HepG2 (cell line): ENCODE measurements around the gene INTS1. TPM values are rescaled to one million over a fixed set of nuclear protein-coding genes. Genes with fewer than 3 reads are reported as not detected.

Experiments used
- HNF1B ChIP-seq: sonication (generic); formaldehyde crosslinking; IDR thresholded peaks from 2 replicates; pipeline ENCODE4 v1.5.1; 2020; ENCODE audit warnings: mild to moderate bottlenecking, moderate library complexity, missing genetic modification reagents
- KDM2A ChIP-seq: sonication (generic); formaldehyde crosslinking; IDR thresholded peaks from 2 replicates; pipeline ENCODE4 v1.4.0; 2020; ENCODE audit warnings: low read depth, missing genetic modification reagents, borderline replicate concordance
- MATR3 ChIP-seq: sonication (generic); formaldehyde crosslinking; IDR thresholded peaks from 2 replicates; pipeline ENCODE4 v1.4.0; 2020; ENCODE audit warnings: missing genetic modification reagents
- TARDBP ChIP-seq: sonication (generic); formaldehyde crosslinking; IDR thresholded peaks from 2 replicates; pipeline ENCODE4 v1.8.0; 2022; ENCODE audit warnings: mild to moderate bottlenecking, missing genetic modification reagents
- ZBED4 ChIP-seq: sonication (generic); formaldehyde crosslinking; IDR thresholded peaks from 2 replicates; pipeline ENCODE4 v1.4.0; 2020; ENCODE audit warnings: missing genetic modification reagents, borderline replicate concordance
- ZNF44 ChIP-seq: sonication (generic); formaldehyde crosslinking; IDR thresholded peaks from 2 replicates; pipeline ENCODE4 v1.5.1; 2020; ENCODE audit warnings: mild to moderate bottlenecking, missing genetic modification reagents
- ZNF615 ChIP-seq: sonication (generic); formaldehyde crosslinking; IDR thresholded peaks from 2 replicates; pipeline ENCODE4 v1.5.0; 2020; ENCODE audit warnings: mild to moderate bottlenecking, missing genetic modification reagents, borderline replicate concordance
- polyA plus RNA-seq, 8 experiments: library from polyadenylated mRNA; depleted of rRNA in 3 of 8; stranded (reverse) in 7 of 8; unstranded in 1 of 8; fragments of >200 nt; fragmentation: Illumina TruSeq in 4 of 8; extraction: Trizol in 4 of 8; gene quantifications; 2 replicates each; pipeline versions ENCODE4 v1.2.1 to v1.2.3, GENCODE V29; 2011 to 2016; ENCODE audit warnings: low read depth in 4 of 8, missing spikeins in 1 of 8, mixed read lengths in 1 of 8; ENCODE audit not compliant: insufficient read depth in 1 of 8
- total RNA-seq, 5 experiments: library from RNA; depleted of rRNA; stranded (reverse); fragments of >200 nt; fragmentation: Illumina TruSeq; extraction: Trizol; gene quantifications; 2 replicates each; pipeline ENCODE4 v1.2.3, GENCODE V29; 2016; ENCODE audit warnings: low read depth in 1 of 5
- TF ChIP-seq, protein P1 (sequence below): sonication (generic); formaldehyde crosslinking; IDR thresholded peaks from 2 replicates; pipeline ENCODE4 v1.5.1; 2020; ENCODE audit warnings: missing genetic modification reagents, mild to moderate bottlenecking, borderline replicate concordance
- TF ChIP-seq, protein P2 (sequence below): sonication (generic); formaldehyde crosslinking; IDR thresholded peaks from one replicate; pipeline ENCODE4 v1.5.1; 2020; ENCODE audit warnings: mild to moderate bottlenecking, missing genetic modification reagents; ENCODE audit errors: not compliant biosample characterization

INTS1 gene
- total and polyA plus RNA-seq, 2 of the 13 experiments (the other 11 are each of a cell fraction or from before 2014, with no cell fraction given): 13.7 to 29.0 TPM

DNA sequence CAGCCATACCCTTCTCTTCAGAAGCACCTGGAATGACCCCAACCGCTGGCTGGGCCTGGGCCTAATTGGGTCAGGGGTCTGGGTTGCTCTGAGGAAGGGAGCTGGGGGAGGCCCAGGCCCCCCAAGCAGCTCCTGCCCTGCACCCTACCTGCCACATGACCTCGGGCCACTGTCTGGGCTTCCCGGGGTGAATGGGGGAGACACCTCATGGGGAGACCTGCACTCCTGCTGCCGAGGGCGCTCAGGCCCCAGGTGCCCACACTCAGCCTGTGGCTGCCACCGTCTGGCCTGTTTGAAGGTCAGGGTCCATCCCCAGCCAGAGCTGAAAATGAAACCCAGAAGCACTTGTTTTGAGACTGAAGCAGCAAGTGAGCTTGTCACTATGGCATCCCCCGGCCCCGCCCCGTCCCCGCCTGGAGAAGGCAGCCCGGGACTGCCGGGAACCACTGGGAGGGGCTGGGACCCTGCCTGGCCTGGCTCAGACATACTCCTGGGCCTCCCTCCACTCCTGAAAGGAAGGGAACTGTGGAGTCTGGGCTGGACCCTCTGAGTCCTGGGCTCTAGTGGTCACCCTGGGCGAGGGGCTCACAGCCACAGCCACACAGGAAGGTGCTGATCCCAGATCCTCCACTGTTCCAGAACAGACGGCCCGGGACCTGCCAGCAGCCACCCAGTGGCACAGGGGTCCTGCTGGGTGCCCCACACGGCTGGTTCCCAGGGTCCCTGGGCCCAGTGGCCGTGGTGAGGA is 37.5 kb downstream of the INTS1 start (continued):
- TF ChIP-seq, protein P1, sequence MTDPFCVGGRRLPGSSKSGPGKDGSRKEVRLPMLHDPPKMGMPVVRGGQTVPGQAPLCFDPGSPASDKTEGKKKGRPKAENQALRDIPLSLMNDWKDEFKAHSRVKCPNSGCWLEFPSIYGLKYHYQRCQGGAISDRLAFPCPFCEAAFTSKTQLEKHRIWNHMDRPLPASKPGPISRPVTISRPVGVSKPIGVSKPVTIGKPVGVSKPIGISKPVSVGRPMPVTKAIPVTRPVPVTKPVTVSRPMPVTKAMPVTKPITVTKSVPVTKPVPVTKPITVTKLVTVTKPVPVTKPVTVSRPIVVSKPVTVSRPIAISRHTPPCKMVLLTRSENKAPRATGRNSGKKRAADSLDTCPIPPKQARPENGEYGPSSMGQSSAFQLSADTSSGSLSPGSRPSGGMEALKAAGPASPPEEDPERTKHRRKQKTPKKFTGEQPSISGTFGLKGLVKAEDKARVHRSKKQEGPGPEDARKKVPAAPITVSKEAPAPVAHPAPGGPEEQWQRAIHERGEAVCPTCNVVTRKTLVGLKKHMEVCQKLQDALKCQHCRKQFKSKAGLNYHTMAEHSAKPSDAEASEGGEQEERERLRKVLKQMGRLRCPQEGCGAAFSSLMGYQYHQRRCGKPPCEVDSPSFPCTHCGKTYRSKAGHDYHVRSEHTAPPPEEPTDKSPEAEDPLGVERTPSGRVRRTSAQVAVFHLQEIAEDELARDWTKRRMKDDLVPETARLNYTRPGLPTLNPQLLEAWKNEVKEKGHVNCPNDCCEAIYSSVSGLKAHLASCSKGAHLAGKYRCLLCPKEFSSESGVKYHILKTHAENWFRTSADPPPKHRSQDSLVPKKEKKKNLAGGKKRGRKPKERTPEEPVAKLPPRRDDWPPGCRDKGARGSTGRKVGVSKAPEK: no peak
- TF ChIP-seq HNF1B: no peak
- TF ChIP-seq ZBED4 (CRISPR knock-in tag): peak; percentile 48; the same call in 1 of the 2 replicates
- peak; percentile 52; the same call in 1 of the 2 replicates for TF ChIP-seq TARDBP
- peak; percentile 78 for TF ChIP-seq KDM2A
- TF ChIP-seq, protein P2, sequence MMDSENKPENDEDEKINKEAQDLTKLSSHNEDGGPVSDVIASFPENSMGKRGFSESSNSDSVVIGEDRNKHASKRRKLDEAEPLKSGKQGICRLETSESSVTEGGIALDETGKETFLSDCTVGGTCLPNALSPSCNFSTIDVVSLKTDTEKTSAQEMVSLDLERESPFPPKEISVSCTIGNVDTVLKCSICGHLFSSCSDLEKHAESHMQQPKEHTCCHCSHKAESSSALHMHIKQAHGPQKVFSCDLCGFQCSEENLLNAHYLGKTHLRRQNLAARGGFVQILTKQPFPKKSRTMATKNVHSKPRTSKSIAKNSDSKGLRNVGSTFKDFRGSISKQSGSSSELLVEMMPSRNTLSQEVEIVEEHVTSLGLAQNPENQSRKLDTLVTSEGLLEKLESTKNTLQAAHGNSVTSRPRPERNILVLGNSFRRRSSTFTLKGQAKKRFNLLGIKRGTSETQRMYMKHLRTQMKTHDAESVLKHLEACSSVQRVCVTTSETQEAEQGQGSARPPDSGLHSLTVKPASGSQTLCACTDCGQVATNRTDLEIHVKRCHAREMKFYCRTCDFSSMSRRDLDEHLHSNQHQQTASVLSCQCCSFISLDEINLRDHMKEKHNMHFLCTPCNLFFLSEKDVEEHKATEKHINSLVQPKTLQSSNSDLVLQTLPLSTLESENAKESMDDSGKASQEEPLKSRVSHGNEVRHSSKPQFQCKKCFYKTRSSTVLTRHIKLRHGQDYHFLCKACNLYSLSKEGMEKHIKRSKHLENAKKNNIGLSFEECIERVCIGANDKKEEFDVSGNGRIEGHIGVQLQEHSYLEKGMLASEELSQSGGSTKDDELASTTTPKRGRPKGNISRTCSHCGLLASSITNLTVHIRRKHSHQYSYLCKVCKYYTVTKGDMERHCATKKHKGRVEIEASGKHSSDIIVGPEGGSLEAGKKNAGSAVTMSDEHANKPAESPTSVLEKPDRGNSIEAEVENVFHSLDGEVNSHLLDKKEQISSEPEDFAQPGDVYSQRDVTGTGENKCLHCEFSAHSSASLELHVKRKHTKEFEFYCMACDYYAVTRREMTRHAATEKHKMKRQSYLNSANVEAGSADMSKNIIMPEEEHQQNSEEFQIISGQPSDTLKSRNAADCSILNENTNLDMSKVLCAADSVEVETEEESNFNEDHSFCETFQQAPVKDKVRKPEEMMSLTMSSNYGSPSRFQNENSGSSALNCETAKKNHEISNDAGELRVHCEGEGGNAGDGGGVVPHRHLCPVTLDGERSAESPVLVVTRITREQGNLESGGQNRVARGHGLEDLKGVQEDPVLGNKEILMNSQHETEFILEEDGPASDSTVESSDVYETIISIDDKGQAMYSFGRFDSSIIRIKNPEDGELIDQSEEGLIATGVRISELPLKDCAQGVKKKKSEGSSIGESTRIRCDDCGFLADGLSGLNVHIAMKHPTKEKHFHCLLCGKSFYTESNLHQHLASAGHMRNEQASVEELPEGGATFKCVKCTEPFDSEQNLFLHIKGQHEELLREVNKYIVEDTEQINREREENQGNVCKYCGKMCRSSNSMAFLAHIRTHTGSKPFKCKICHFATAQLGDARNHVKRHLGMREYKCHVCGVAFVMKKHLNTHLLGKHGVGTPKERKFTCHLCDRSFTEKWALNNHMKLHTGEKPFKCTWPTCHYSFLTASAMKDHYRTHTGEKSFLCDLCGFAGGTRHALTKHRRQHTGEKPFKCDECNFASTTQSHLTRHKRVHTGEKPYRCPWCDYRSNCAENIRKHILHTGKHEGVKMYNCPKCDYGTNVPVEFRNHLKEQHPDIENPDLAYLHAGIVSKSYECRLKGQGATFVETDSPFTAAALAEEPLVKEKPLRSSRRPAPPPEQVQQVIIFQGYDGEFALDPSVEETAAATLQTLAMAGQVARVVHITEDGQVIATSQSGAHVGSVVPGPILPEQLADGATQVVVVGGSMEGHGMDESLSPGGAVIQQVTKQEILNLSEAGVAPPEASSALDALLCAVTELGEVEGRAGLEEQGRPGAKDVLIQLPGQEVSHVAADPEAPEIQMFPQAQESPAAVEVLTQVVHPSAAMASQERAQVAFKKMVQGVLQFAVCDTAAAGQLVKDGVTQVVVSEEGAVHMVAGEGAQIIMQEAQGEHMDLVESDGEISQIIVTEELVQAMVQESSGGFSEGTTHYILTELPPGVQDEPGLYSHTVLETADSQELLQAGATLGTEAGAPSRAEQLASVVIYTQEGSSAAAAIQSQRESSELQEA: no peak
- no peak for TF ChIP-seq ZNF44 (CRISPR knock-in tag)
- TF ChIP-seq MATR3 (CRISPR knock-in tag): no peak
- TF ChIP-seq ZNF615: no peak
